Erythroblast (primary cell): ENCODE results near the gene EIF6.

Experiments
- GATA1 ChIP-seq: IDR thresholded peaks from 2 replicates; pipeline ENCODE4 v1.6.1; 2011; ENCODE audit warnings: low read depth, mild to moderate bottlenecking, control low read depth, low read length, moderate library complexity
- POLR2A ChIP-seq: IDR thresholded peaks from 2 replicates; pipeline ENCODE4 v1.6.1; 2011; ENCODE audit warnings: mild to moderate bottlenecking, low read length

GRCh38 chr20:35283441-35284266, 918 bp downstream of the EIF6 start:
- TF ChIP-seq POLR2A (no peak), GATA1 (no peak)
